IMR-90 (cell line): ENCODE data around the gene GSS. TPM values are rescaled to one million over a fixed set of nuclear protein-coding genes. Genes with fewer than 3 reads are reported as not detected.
"Not testable (repeated sequence)": the region's sequence is repeated elsewhere in the genome, so short reads cannot be mapped to it uniquely, and the experiment has no call there.

Source experiments
- ATAC-seq: fragments of 200-7000 bp; cut with Tn5 transposase; 2 replicates; pipeline ENCODE4 v1.9.1; 2020; ENCODE audit warnings: low read depth, mild to moderate bottlenecking, moderate library complexity
- BruUV-seq: library from RNA; stranded (reverse); fragments of 400-500 nt; replicated peaks from 2 replicates; lab custom pipeline; 2021; lab: Mats Ljungman, UMichigan
- CTCF ChIA-PET: fragments of 300-600 bp; formaldehyde crosslinking; extraction: SDS; loops from one replicate; lab custom pipeline; 2021; ENCODE audit warnings: antibody characterized with exemption; lab: Yijun Ruan, JAX
- POLR2A ChIA-PET: fragments of 300-600 bp; sonication (Branson Sonifier 250); formaldehyde crosslinking; loops from one replicate; lab custom pipeline; 2022; ENCODE audit warnings: antibody characterized with exemption; ENCODE audit not compliant: unreplicated experiment; lab: Charles Lee
- DNase-seq: peaks from one replicate; pipeline ENCODE4 v3.0.0; 2013
- H2AFZ ChIP-seq: replicated peaks from 2 replicates; pipeline ENCODE3; 2013; ENCODE audit warnings: low read length, mild to moderate bottlenecking; ENCODE audit not compliant: poor library complexity
- H2AK5ac ChIP-seq: 2 replicates; pipeline ENCODE4 v1.6.1; 2013; ENCODE audit warnings: low read depth, low read length, inconsistent platforms
- H2AK9ac ChIP-seq: replicated peaks from 2 replicates; pipeline ENCODE3; 2013; ENCODE audit warnings: mild to moderate bottlenecking, low read depth, low read length, moderate library complexity; ENCODE audit not compliant: poor library complexity
- H2BK120ac ChIP-seq: 2 replicates; pipeline ENCODE4 v1.6.1; 2013; ENCODE audit warnings: low read depth, low read length, inconsistent platforms
- H2BK15ac ChIP-seq: 3 replicates; pipeline ENCODE4 v1.6.1; 2013; ENCODE audit warnings: low read depth, low read length, inconsistent platforms
- H2BK20ac ChIP-seq: 2 replicates; pipeline ENCODE4 v1.6.1; 2013; ENCODE audit warnings: low read depth, mild to moderate bottlenecking, inconsistent platforms, low read length, moderate library complexity
- H2BK5ac ChIP-seq: 2 replicates; pipeline ENCODE4 v1.6.1; 2013; ENCODE audit warnings: mild to moderate bottlenecking, low read depth, low read length, inconsistent platforms; ENCODE audit not compliant: poor library complexity, severe bottlenecking
- H3K14ac ChIP-seq: replicated peaks from 2 replicates; pipeline ENCODE4 v1.6.1; 2013; ENCODE audit warnings: low read depth, low read length, inconsistent platforms
- H3K18ac ChIP-seq: 2 replicates; pipeline ENCODE4 v1.6.1; 2013; ENCODE audit warnings: low read depth, low read length, control low read depth
- H3K23ac ChIP-seq: 2 replicates; pipeline ENCODE4 v1.6.1; 2013; ENCODE audit warnings: low read depth, low read length, inconsistent platforms
- H3K27ac ChIP-seq: 2 replicates; pipeline ENCODE4 v1.5.1; 2013; ENCODE audit warnings: mild to moderate bottlenecking, control low read depth, low read length; ENCODE audit not compliant: insufficient read depth
- H3K27me3 ChIP-seq: 2 replicates; pipeline ENCODE4 v1.6.1; 2013; ENCODE audit warnings: low read length; ENCODE audit not compliant: control insufficient read depth, insufficient read depth
- H3K36me3 ChIP-seq: 2 replicates; pipeline ENCODE4 v1.6.1; 2013; ENCODE audit warnings: low read length, mixed read lengths; ENCODE audit not compliant: control insufficient read depth, insufficient read depth
- H3K4ac ChIP-seq: 2 replicates; pipeline ENCODE4 v1.6.1; 2013; ENCODE audit warnings: low read depth, low read length, inconsistent platforms
- H3K4me1 ChIP-seq: 2 replicates; pipeline ENCODE4 v1.6.1; 2013; ENCODE audit warnings: low read length, mixed read lengths; ENCODE audit not compliant: control insufficient read depth, insufficient read depth
- H3K4me2 ChIP-seq: 2 replicates; pipeline ENCODE4 v1.6.1; 2013; ENCODE audit warnings: low read depth, mild to moderate bottlenecking, control low read depth, low read length, moderate library complexity
- H3K4me3 ChIP-seq: 2 replicates; pipeline ENCODE4 v1.5.1; 2013; ENCODE audit warnings: low read depth, mild to moderate bottlenecking, control low read depth, low read length, moderate library complexity; ENCODE audit not compliant: insufficient read depth
- H3K56ac ChIP-seq: 2 replicates; pipeline ENCODE4 v1.6.1; 2013; ENCODE audit warnings: low read length, inconsistent platforms; ENCODE audit not compliant: insufficient read depth; ENCODE audit errors: extremely low read depth
- H3K79me1 ChIP-seq, 2 experiments: 2 replicates each; pipeline ENCODE4 v1.6.1; 2013; ENCODE audit warnings: low read length in 2 of 2, inconsistent platforms in 1 of 2, low read depth in 1 of 2
- H3K9ac ChIP-seq: 2 replicates; pipeline ENCODE4 v1.6.1; 2013; ENCODE audit warnings: low read depth, low read length, control low read depth
- H3K9me1 ChIP-seq: 2 replicates; pipeline ENCODE4 v1.6.1; 2013; ENCODE audit warnings: low read length, inconsistent platforms; ENCODE audit not compliant: insufficient read depth
- H3K9me3 ChIP-seq: 2 replicates; pipeline ENCODE4 v1.6.1; 2013; ENCODE audit warnings: low read length; ENCODE audit not compliant: control insufficient read depth, insufficient read depth
- H4K20me1 ChIP-seq: 2 replicates; pipeline ENCODE4 v1.6.1; 2013; ENCODE audit warnings: low read length, inconsistent platforms; ENCODE audit not compliant: insufficient read depth
- H4K5ac ChIP-seq: 2 replicates; pipeline ENCODE4 v1.6.1; 2013; ENCODE audit warnings: mild to moderate bottlenecking, low read depth, low read length, control low read depth
- H4K8ac ChIP-seq, 2 experiments: 2 replicates each; pipeline ENCODE4 v1.6.1; 2013; ENCODE audit warnings: low read depth in 2 of 2, low read length in 2 of 2, control low read depth in 1 of 2, inconsistent platforms in 1 of 2
- H4K91ac ChIP-seq: 2 replicates; pipeline ENCODE4 v1.6.1; 2013; ENCODE audit warnings: low read depth, low read length, inconsistent platforms; ENCODE audit not compliant: insufficient read depth
- CEBPB ChIP-seq: IDR thresholded peaks from 2 replicates; pipeline ENCODE4 v1.6.1; 2012; ENCODE audit warnings: low read depth, low read length, improper control_type of control experiment
- WGBS, 2 experiments: methylation state at CpG; one replicate each; pipeline versions ENCODE4 v1.1.5 to v1.1.7; 2013; ENCODE audit warnings: missing lambda C conversion rate in 2 of 2; ENCODE audit not compliant: insufficient read length in 1 of 2; ENCODE audit errors: extremely low coverage in 2 of 2; 5-methylcytosine and 5-hydroxymethylcytosine counted together
- dilution Hi-C: fragments of 300-500 bp; cut with HindIII; formaldehyde crosslinking; loops from one replicate; pipeline ENCODE4 v1.14.3; 2018; ENCODE audit warnings: low sequenced_read_pairs; ENCODE audit not compliant: unreplicated experiment
- in situ Hi-C: fragments of 300-500 bp; cut with MboI; formaldehyde crosslinking; loops from 3 replicates; pipeline ENCODE4 v1.14.3; 2019; ENCODE audit warnings: low sequenced_read_pairs, inconsistent platforms, mixed read lengths
- intact Hi-C: fragments of 100-400 bp; cut with micrococcal nuclease; formaldehyde crosslinking; loops from 2 replicates; pipeline ENCODE4 v1.10.0; 2022
- polyA plus RNA-seq, 3 experiments: library from polyadenylated mRNA; depleted of rRNA; stranded (reverse); fragments of >200 nt; gene quantifications; 2 replicates each; pipeline ENCODE4 v1.2.3, GENCODE V29; 2012; ENCODE audit warnings: low replicate concordance in 1 of 3
- total RNA-seq: library from RNA; depleted of rRNA; stranded (reverse); fragments of >200 nt; gene quantifications from 2 replicates; pipeline ENCODE4 v1.2.3, GENCODE V29; 2012

Gene GSS
- total and polyA plus RNA-seq, 2 of the 4 experiments (the other 2 are of a cell fraction) = 73.7 to 90.0 TPM

- Histone ChIP-seq H3K4me3 (no peak overlapping the region), H3K4me2 (no peak overlapping the region), H3K27me3 (no peaks in the 10 kb centered on the region), H4K91ac (no peak overlapping the region), H2BK20ac (no peak overlapping the region), H3K27ac (no peak overlapping the region), H3K18ac (no peak overlapping the region), H3K23ac (no peak overlapping the region), H2AFZ (no peak overlapping the region), H4K8ac (no peak overlapping the region), H2BK15ac (no peak overlapping the region), H2BK5ac (no peak overlapping the region), H2AK9ac (no peak overlapping the region), H3K4ac (no peak overlapping the region), H3K56ac (no peak overlapping the region), H4K5ac (no peak overlapping the region), H3K79me1 (peaks cover 12 to 24% of the 10 kb centered on the region in 2 experiments), H3K9ac (no peak overlapping the region), H3K14ac (no peak overlapping the region), H3K4me1 (no peaks in the 10 kb centered on the region), H3K36me3 (peaks cover 8% of the 10 kb centered on the region), H3K9me3 (no peaks in the 10 kb centered on the region), H3K9me1 (peaks cover 9% of the 10 kb centered on the region; the same call in 1 of the 2 replicates), H2BK120ac (no peak overlapping the region), H4K20me1 (peaks cover 3% of the 10 kb centered on the region; the same call in 1 of the 2 replicates), H2AK5ac (no peak overlapping the region)
- ATAC-seq = no peak
- BruUV-seq = no TSS peak
- WGBS, 2 experiments = no CpG with 5 or more reads among the region's 2 CpGs
- ChIA-PET CTCF (no interaction called here), POLR2A (no interaction called here)
- no peak for TF ChIP-seq CEBPB
- DNase-seq = no peak
- intact Hi-C loops = no loop called here
- dilution Hi-C loops = no loop called here
- in situ Hi-C loops = no loop called here
Measured at GRCh38 chr20:34881689-34882088, 73.9 kb downstream of the GSS start.

- dilution Hi-C loops, H3K4me1 ChIP-seq, H3K23ac ChIP-seq, H3K4ac ChIP-seq, H4K5ac ChIP-seq, H2AK5ac ChIP-seq, POLR2A ChIA-PET, H3K14ac ChIP-seq, H2AK9ac ChIP-seq, H3K56ac ChIP-seq, H3K27ac ChIP-seq, H4K91ac ChIP-seq, H3K9ac ChIP-seq, H3K18ac ChIP-seq, H2BK5ac ChIP-seq, DNase-seq, H3K36me3 ChIP-seq, H3K4me2 ChIP-seq, H3K9me1 ChIP-seq, H2BK15ac ChIP-seq, H2BK120ac ChIP-seq, ATAC-seq, H4K20me1 ChIP-seq, H3K9me3 ChIP-seq, H2BK20ac ChIP-seq, BruUV-seq, H3K4me3 ChIP-seq, H2AFZ ChIP-seq, H3K27me3 ChIP-seq, H4K8ac ChIP-seq, intact Hi-C loops, in situ Hi-C loops: not testable (repeated sequence)
- peaks cover 12 to 24% of the 10 kb centered on the region in 2 experiments for H3K79me1 ChIP-seq
- WGBS, 2 experiments = 96% methylated on average over 3 of the region's 7 CpGs; no CpG with 5 or more reads in 1 of the 2 experiments
- CTCF ChIA-PET = interaction anchor here (0.7 to 1.1 kb wide), 3 partner anchors 67 to 281 kb away, joined by 3 to 7 read pairs (median 3); no protein-coding TSS in a partner anchor
Measured at GRCh38 chr20:34880971-34881370, 74.6 kb downstream of the GSS start.
